HEK293 (cell line): ENCODE data around the gene C2CD4A.

Experiments used
- CTCF ChIA-PET: fragments of 350-600 bp; formaldehyde crosslinking; extraction: SDS; loops from one replicate; lab custom pipeline; 2021; ENCODE audit warnings: antibody characterized with exemption; lab: Yijun Ruan, JAX
- POLR2A ChIA-PET: fragments of 300-600 bp; formaldehyde crosslinking; extraction: SDS; loops from one replicate; lab custom pipeline; 2020; ENCODE audit warnings: antibody characterized with exemption, inconsistent platforms; lab: Yijun Ruan, JAX
- H3K27ac ChIP-seq: fragments of 200-500 bp; sonication (Bioruptor generic); 2 replicates; pipeline ENCODE4 v1.5.1; 2014; ENCODE audit warnings: low read depth, low read length, control low read depth, inconsistent platforms; ENCODE audit errors: extremely low read depth
- H3K36me3 ChIP-seq, 2 experiments: fragments of 200-500 bp in 1 of 2; sonication (Bioruptor generic) in 1 of 2; 1 replicate in 1 of 2; 2 replicates in 1 of 2; pipeline ENCODE4 v1.5.1; 2014 to 2017; ENCODE audit warnings: inconsistent platforms in 2 of 2, low read length in 2 of 2; ENCODE audit not compliant: control insufficient read depth in 2 of 2, insufficient read depth in 1 of 2
- H3K4me1 ChIP-seq: fragments of 200-500 bp; sonication (Bioruptor generic); 2 replicates; pipeline ENCODE4 v1.5.1; 2014; ENCODE audit warnings: mild to moderate bottlenecking, low read length, inconsistent platforms; ENCODE audit not compliant: control insufficient read depth, insufficient read depth
- H3K4me3 ChIP-seq: 2 replicates; pipeline ENCODE4 v1.5.1; 2011; ENCODE audit warnings: low read depth, mild to moderate bottlenecking, control low read depth, low read length, moderate library complexity
- H3K9me3 ChIP-seq: fragments of 200-500 bp; sonication (Bioruptor generic); 2 replicates; pipeline ENCODE4 v1.5.1; 2014; ENCODE audit warnings: low read depth, low read length, inconsistent platforms; ENCODE audit not compliant: control insufficient read depth, insufficient read depth
- GLI2 ChIP-seq: fragments of 450-650 bp; formaldehyde crosslinking; IDR thresholded peaks from 2 replicates; pipeline ENCODE4; 2017; ENCODE audit warnings: missing biosample characterization, missing genetic modification characterization, low read depth, borderline replicate concordance
- KLF10 ChIP-seq: fragments of 450-650 bp; IDR thresholded peaks from 2 replicates; pipeline ENCODE4 v1.5.1; 2018; ENCODE audit warnings: missing biosample characterization, mild to moderate bottlenecking, missing genetic modification characterization
- OSR2 ChIP-seq: fragments of 450-650 bp; formaldehyde crosslinking; IDR thresholded peaks from 2 replicates; pipeline ENCODE4 v1.5.1; 2016; ENCODE audit warnings: missing biosample characterization, missing genetic modification characterization
- PATZ1 ChIP-seq: fragments of 450-650 bp; formaldehyde crosslinking; IDR thresholded peaks from 2 replicates; pipeline ENCODE4 v1.5.1; 2016; ENCODE audit warnings: missing biosample characterization, missing genetic modification characterization
- PRDM10 ChIP-seq: fragments of 450-650 bp; formaldehyde crosslinking; IDR thresholded peaks from 2 replicates; pipeline ENCODE4 v1.5.1; 2016; ENCODE audit warnings: missing biosample characterization, missing genetic modification characterization
- PRDM4 ChIP-seq: fragments of 450-650 bp; formaldehyde crosslinking; IDR thresholded peaks from 2 replicates; pipeline ENCODE4 v1.5.1; 2017; ENCODE audit warnings: missing biosample characterization, missing genetic modification characterization
- SCRT2 ChIP-seq: fragments of 450-650 bp; formaldehyde crosslinking; IDR thresholded peaks from 2 replicates; pipeline ENCODE4 v1.5.1; 2016; ENCODE audit warnings: missing biosample characterization, missing genetic modification characterization
- SP7 ChIP-seq: fragments of 450-650 bp; formaldehyde crosslinking; IDR thresholded peaks from 2 replicates; pipeline ENCODE4 v1.5.1; 2016; ENCODE audit warnings: missing biosample characterization, missing genetic modification characterization
- ZBTB17 ChIP-seq: fragments of 450-650 bp; formaldehyde crosslinking; IDR thresholded peaks from 2 replicates; pipeline ENCODE4 v1.5.1; 2016; ENCODE audit warnings: missing biosample characterization, missing genetic modification characterization
- ZBTB20 ChIP-seq: fragments of 450-650 bp; formaldehyde crosslinking; IDR thresholded peaks from 2 replicates; pipeline ENCODE4 v1.5.1; 2016; ENCODE audit warnings: missing biosample characterization, missing genetic modification characterization
- ZEB2 ChIP-seq: fragments of 450-650 bp; formaldehyde crosslinking; IDR thresholded peaks from 2 replicates; pipeline ENCODE4 v1.5.1; 2016; ENCODE audit warnings: missing biosample characterization, missing genetic modification characterization
- ZIC2 ChIP-seq: fragments of 450-650 bp; formaldehyde crosslinking; IDR thresholded peaks from 2 replicates; pipeline ENCODE4 v1.5.1; 2016; ENCODE audit warnings: missing biosample characterization, missing genetic modification characterization
- ZNF146 ChIP-seq: fragments of 450-650 bp; formaldehyde crosslinking; IDR thresholded peaks from 2 replicates; pipeline ENCODE4 v1.5.1; 2016; ENCODE audit warnings: missing biosample characterization, missing genetic modification characterization
- ZNF19 ChIP-seq: fragments of 450-650 bp; formaldehyde crosslinking; IDR thresholded peaks from 2 replicates; pipeline ENCODE4; 2016; ENCODE audit warnings: missing biosample characterization, missing genetic modification characterization, low read depth
- ZNF2 ChIP-seq: fragments of 450-650 bp; formaldehyde crosslinking; IDR thresholded peaks from 2 replicates; pipeline ENCODE4 v1.5.1; 2016; ENCODE audit warnings: missing biosample characterization, missing genetic modification characterization
- ZNF311 ChIP-seq: fragments of 450-650 bp; formaldehyde crosslinking; IDR thresholded peaks from 2 replicates; pipeline ENCODE4 v1.5.1; 2017; ENCODE audit warnings: missing biosample characterization, missing genetic modification characterization, borderline replicate concordance
- ZNF335 ChIP-seq: fragments of 450-650 bp; formaldehyde crosslinking; conservative IDR thresholded peaks from 2 replicates; pipeline ENCODE4 v1.5.1; 2016; ENCODE audit warnings: missing biosample characterization, missing genetic modification characterization
- ZNF341 ChIP-seq: fragments of 450-650 bp; formaldehyde crosslinking; IDR thresholded peaks from 2 replicates; pipeline ENCODE4; 2016; ENCODE audit warnings: low read depth, missing biosample characterization, missing genetic modification characterization
- ZNF362 ChIP-seq: fragments of 450-650 bp; formaldehyde crosslinking; IDR thresholded peaks from 2 replicates; pipeline ENCODE4 v1.5.1; 2016; ENCODE audit warnings: missing biosample characterization, missing genetic modification characterization
- ZNF473 ChIP-seq: fragments of 450-650 bp; formaldehyde crosslinking; IDR thresholded peaks from 2 replicates; pipeline ENCODE4 v1.5.1; 2017; ENCODE audit warnings: missing biosample characterization, missing genetic modification characterization
- ZNF544 ChIP-seq: fragments of 450-650 bp; formaldehyde crosslinking; IDR thresholded peaks from 2 replicates; pipeline ENCODE4 v1.5.0; 2017; ENCODE audit warnings: missing biosample characterization, missing genetic modification characterization
- ZNF571 ChIP-seq: fragments of 450-650 bp; formaldehyde crosslinking; IDR thresholded peaks from 2 replicates; pipeline ENCODE4 v1.5.0; 2017; ENCODE audit warnings: missing biosample characterization, missing genetic modification characterization
- ZNF623 ChIP-seq: fragments of 450-650 bp; formaldehyde crosslinking; IDR thresholded peaks from 2 replicates; pipeline ENCODE4 v1.5.1; 2016; ENCODE audit warnings: missing biosample characterization, missing genetic modification characterization
- ZNF677 ChIP-seq: fragments of 450-650 bp; IDR thresholded peaks from 2 replicates; pipeline ENCODE4 v1.5.0; 2018; ENCODE audit warnings: missing biosample characterization, mild to moderate bottlenecking, missing genetic modification characterization, moderate library complexity
- ZSCAN23 ChIP-seq: fragments of 450-650 bp; formaldehyde crosslinking; IDR thresholded peaks from 2 replicates; pipeline ENCODE4 v1.5.1; 2016; ENCODE audit warnings: missing biosample characterization, missing genetic modification characterization

C2CD4A gene

GRCh38 chr15:62059816-62060112 lies 7.0 kb upstream of the C2CD4A start:
- POLR2A ChIA-PET = interaction anchor here (1.3 kb wide), 1 partner anchor 23 kb away, joined by 3 read pairs; no protein-coding TSS in a partner anchor
- peak overlapping the region; percentile 68 for H3K4me3 ChIP-seq
- TF ChIP-seq ZBTB17 (tag by site-specific recombination) = peak; percentile 43; the same call in 1 of the 2 replicates
- no peak for TF ChIP-seq PRDM10 (tag by site-specific recombination)
- TF ChIP-seq ZNF2 (tag by site-specific recombination) = peak; percentile 31; the same call in 1 of the 2 replicates
- TF ChIP-seq ZNF19 (tag by site-specific recombination) = no peak
- TF ChIP-seq ZBTB20 (tag by site-specific recombination) = peak; percentile 76; the same call in 1 of the 2 replicates
- TF ChIP-seq ZNF335 (tag by site-specific recombination) = peak; percentile 45; the same call in 1 of the 2 replicates
- CTCF ChIA-PET = interaction anchor here (0.6 to 1.0 kb wide), 4 partner anchors 7 to 93 kb away, joined by 3 to 4 read pairs (median 4); no protein-coding TSS in a partner anchor
- H3K36me3 ChIP-seq = no peaks in the 10 kb centered on the region
- no peaks in the 10 kb centered on the region; the same call in 1 of the 2 replicates for H3K4me1 ChIP-seq
- H3K9me3 ChIP-seq = no peaks in the 10 kb centered on the region
- peak overlapping the region; percentile 70; the same call in 1 of the 2 replicates for H3K27ac ChIP-seq

- ChIA-PET POLR2A (interaction anchor here (0.8 to 1.3 kb wide), 2 partner anchors 24 to 66 kb away, joined by 3 read pairs; no protein-coding TSS in a partner anchor), CTCF (interaction anchor here (0.6 to 1.2 kb wide), 7 partner anchors 8 to 247 kb away, joined by 3 to 4 read pairs (median 3); no protein-coding TSS in a partner anchor)
- no peaks in the 10 kb centered on the region; the same call in 1 of the 2 replicates for H3K4me1 ChIP-seq
- no peaks in the 10 kb centered on the region for H3K36me3 ChIP-seq
- H3K27ac ChIP-seq = peak within 1 kb of the TSS; percentile 70; the same call in 1 of the 2 replicates
- no peaks in the 10 kb centered on the region for H3K9me3 ChIP-seq
- H3K4me3 ChIP-seq = peak within 1 kb of the TSS; percentile 68
- TF ChIP-seq ZNF544 (tag by site-specific recombination) (no peak), PATZ1 (tag by site-specific recombination) (peak; percentile 65), ZNF146 (no peak), PRDM4 (tag by site-specific recombination) (no peak), SCRT2 (tag by site-specific recombination) (peak; percentile 98), ZNF571 (no peak), ZNF362 (tag by site-specific recombination) (peak; percentile 60; the same call in 1 of the 2 replicates), ZNF311 (tag by site-specific recombination) (no peak), ZIC2 (tag by site-specific recombination) (no peak), OSR2 (peak; percentile 68; the same call in 1 of the 2 replicates), ZNF341 (peak; percentile 90), ZEB2 (peak; percentile 55; the same call in 1 of the 2 replicates), ZBTB20 (tag by site-specific recombination) (peak; percentile 49), ZNF473 (tag by site-specific recombination) (no peak), ZNF677 (tag by site-specific recombination) (no peak), KLF10 (tag by site-specific recombination) (peak; percentile 54), GLI2 (tag by site-specific recombination) (no peak), ZNF623 (tag by site-specific recombination) (no peak), SP7 (tag by site-specific recombination) (peak; percentile 40; the same call in 1 of the 2 replicates), ZSCAN23 (tag by site-specific recombination) (0 out of 2 replicates have a peak, but pooled peaks have one; percentile 21)
Observed at GRCh38 chr15:62060113-62060895, 6.5 kb upstream of the C2CD4A start, which contains the start of gene VPS13C. Gene VPS13C (minus strand): TSS chr15:62060447. CDS start chr15:62060374, 73 bp downstream.
